ENCODE data around the gene S100A13.

Gene S100A13

GRCh38 chr1:153628638-153629342 is 1.5 kb upstream of the S100A13 start:
- peak overlapping the region; percentile 79 for H3K27ac ChIP-seq
- peaks cover 6% of the 10 kb centered on the region for H3K9me3 ChIP-seq (ENCODE audit: severe bottlenecking)
- TF ChIP-seq CTCF (IDR thresholded peaks at IDR 0.05; ENCODE audit: low read depth, low read length) = no peak
- no peaks in the 10 kb centered on the region for H3K27me3 ChIP-seq (ENCODE audit: insufficient read depth, low read depth, severe bottlenecking)
- DNase-seq = peak; percentile 31
- peaks cover 40% of the 10 kb centered on the region for H3K36me3 ChIP-seq
- no peak overlapping the region for H3K4me3 ChIP-seq (ENCODE audit: low read depth, low read length)

- Histone ChIP-seq H3K36me3 (peaks cover 40% of the 10 kb centered on the region), H3K27ac (peak within 1 kb of the TSS; percentile 79), H3K4me3 (ENCODE audit: low read depth, low read length) (peak within 1 kb of the TSS; percentile 61), H3K27me3 (ENCODE audit: insufficient read depth, low read depth, severe bottlenecking) (no peaks in the 10 kb centered on the region), H3K9me3 (ENCODE audit: severe bottlenecking) (no peaks in the 10 kb centered on the region)
- TF ChIP-seq CTCF (IDR thresholded peaks at IDR 0.05; ENCODE audit: low read depth, low read length) = peak; percentile 39; the same call in 1 of the 2 replicates
- DNase-seq = peak; percentile 84
Measured at GRCh38 chr1:153627715-153628626, 666 bp upstream of the S100A13 start, which contains the start of gene S100A1. Gene S100A1 (plus strand): TSS chr1:153628434. CDS start chr1:153630522, 2,088 bp downstream.

- Histone ChIP-seq H3K4me3 (ENCODE audit: low read depth, low read length) (peak overlapping the region; percentile 61), H3K27me3 (ENCODE audit: insufficient read depth, low read depth, severe bottlenecking) (no peaks in the 10 kb centered on the region), H3K36me3 (peaks cover 47% of the 10 kb centered on the region), H3K9me3 (ENCODE audit: severe bottlenecking) (no peaks in the 10 kb centered on the region), H3K27ac (peak overlapping the region; percentile 79)
- DNase-seq = no peak
- no peak for TF ChIP-seq CTCF (IDR thresholded peaks at IDR 0.05; ENCODE audit: low read depth, low read length)
Measured at GRCh38 chr1:153626477-153626903, 815 bp downstream of the S100A13 start.

- Histone ChIP-seq H3K4me3 (ENCODE audit: low read depth, low read length) (no peak overlapping the region), H3K27ac (no peak overlapping the region), H3K36me3 (peaks cover 58% of the 10 kb centered on the region), H3K9me3 (ENCODE audit: severe bottlenecking) (peaks cover under 1% of the 10 kb centered on the region), H3K27me3 (ENCODE audit: insufficient read depth, low read depth, severe bottlenecking) (no peaks in the 10 kb centered on the region)
- no peak for TF ChIP-seq CTCF (IDR thresholded peaks at IDR 0.05; ENCODE audit: low read depth, low read length)
- DNase-seq = no peak
Measured at GRCh38 chr1:153624965-153625611, 2.2 kb downstream of the S100A13 start.

GRCh38 chr1:153623101-153623500 is 4.2 kb downstream of the S100A13 start:
- TF ChIP-seq CTCF (IDR thresholded peaks at IDR 0.05; ENCODE audit: low read depth, low read length) = no peak
- Histone ChIP-seq H3K4me3 (ENCODE audit: low read depth, low read length) (no peak overlapping the region), H3K9me3 (ENCODE audit: severe bottlenecking) (peaks cover 6% of the 10 kb centered on the region), H3K27me3 (ENCODE audit: insufficient read depth, low read depth, severe bottlenecking) (no peaks in the 10 kb centered on the region), H3K27ac (no peak overlapping the region), H3K36me3 (peaks cover 78% of the 10 kb centered on the region)
- no peak for DNase-seq

Data from WERI-Rb-1 (cell line).